Activated CD8-positive, alpha-beta memory T cell treated with anti-CD3 and anti-CD28 coated beads for 4 hours (primary cell): ENCODE results near the gene MINAR1.

Source experiments
- DNase-seq, 2 donors: peaks; one replicate each; pipeline ENCODE4 v3.0.0-alpha.2; 2020; ENCODE audit warnings: low read depth in 2 of 2

MINAR1 gene

DNA sequence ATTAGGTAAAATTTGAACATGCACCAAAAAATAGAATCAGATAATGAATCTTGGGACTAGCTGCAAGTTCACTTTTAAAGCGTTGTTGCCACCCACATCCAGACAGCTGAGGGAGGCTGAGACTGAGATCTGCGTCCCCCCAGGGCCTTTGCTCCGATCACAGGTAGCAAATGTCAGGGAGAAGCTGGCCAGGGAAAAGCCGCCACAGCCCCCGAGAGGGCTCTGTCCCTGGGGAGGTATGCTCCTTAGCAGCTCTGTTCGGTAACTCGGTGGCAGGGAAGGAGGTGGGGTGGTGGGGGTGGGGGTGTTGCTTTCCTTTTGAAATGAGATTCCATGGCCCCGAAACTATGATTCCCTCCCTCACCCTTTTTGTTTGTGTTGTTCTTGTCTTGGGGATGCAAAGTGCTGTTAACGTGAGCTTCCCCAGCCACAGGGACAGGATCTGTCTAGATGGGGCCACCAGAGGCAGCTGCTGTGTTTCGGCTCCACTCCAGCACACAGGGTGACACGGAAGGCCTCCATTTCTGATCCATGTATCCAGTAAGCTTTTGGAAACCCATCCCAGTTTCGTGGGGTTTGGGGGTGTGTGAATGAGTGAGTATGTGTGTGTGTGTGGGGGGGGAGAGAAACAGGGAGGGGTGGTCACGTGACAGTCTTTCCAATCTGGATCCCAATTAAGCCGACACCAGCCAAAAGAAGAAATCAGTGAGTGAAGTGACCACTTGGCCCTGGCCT lies 1.1 kb upstream of the MINAR1 start:
- DNase-seq, result no peak

DNA sequence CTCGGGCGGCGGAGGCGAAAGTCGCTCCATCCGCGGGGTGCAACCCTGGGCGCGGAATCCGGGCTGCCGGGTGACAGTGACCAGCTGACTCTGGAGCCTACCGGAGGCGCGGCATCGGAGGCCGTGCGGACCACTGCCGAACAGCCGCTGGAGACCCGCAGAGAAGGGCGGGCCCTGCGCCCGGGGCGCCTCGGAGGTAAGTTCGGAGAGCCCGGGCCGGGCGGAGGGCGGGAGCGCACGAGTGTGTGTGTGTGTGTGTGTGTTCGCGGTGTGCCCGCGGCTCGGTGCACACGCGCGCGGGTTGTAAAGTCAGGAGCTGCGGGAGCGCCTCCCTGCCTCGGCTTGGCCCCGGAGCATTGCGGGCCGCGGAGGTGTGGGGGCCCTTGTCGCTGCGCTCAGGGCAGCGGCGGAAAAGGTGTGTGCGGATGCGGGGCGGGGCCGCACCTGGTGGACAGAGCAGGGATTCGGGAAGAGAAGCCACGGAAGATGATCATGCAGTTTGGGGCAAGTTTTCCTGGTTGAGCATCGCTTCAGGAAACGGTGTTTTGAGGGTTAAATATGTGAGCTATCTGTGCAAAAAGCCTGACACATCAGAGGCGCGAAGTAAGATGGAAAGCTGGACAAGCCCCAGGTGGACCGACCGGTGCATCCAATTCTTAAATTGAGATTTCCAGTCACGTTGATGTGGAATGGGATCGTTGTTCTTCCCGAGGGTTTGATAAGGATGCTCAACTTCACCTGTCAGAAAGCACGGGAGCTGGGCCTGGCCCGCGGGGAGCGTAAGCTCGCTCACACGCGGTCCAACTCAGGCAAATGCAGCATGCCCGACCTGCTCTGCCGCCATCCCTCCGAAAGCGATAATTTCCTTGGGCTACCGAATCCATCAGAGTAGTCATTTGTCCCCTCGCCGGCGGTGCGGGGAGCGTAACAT lies 474 bp downstream of the MINAR1 start:
- DNase-seq, result no peak

DNA sequence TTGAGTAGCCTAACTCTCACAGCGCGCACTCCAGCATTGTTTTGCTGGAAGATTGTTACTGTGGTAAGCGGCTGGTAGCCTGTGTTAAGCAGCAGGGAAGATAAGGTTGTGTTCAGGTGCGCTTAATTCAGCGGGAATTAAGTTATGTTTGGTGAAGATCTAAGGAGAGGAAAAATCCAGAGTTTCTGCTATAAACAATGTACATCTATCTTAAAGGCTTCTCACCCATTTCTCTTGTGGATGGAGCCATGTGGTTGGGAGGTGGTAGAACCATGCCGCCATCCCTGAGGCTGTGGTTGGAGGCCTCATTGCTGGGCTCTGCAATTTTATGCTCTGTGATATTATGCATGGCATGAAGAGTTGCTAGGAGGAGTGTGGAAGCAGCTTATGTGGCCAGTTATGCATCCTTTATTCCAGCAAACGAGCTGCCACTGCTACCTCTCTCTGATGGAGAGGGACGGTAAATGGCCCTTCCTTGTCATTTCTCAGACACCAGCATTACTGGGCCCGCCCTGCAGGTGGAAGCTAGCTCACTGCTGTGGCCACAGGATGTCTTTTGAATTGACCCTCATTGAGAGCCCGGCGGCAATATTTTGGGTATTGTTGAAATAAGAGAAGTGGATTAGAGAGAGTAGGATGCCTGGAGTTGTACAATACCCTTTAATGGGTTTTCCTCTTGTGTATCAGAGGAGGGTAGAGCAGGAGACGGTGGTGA lies 1.3 kb downstream of the MINAR1 start:
- no peak for DNase-seq

DNA sequence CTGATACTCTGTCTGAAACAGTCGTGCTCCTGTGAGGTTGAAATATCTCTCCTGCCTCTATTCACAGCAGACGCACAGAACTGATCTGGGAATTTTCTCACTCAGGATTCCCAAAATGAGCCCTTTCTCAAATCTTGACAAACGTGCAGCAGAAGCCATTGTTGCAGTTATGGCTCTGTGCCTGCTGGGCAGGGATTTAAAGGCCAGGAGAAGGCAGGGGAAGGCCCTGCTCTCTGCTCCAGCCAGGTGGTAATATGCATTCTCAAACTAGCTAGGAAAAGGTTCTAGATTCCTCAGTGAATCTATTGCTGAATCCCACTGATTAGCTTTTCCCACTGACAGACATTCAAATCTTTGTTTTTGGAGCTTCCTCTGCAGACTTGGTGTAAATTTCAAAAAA lies 2.2 kb downstream of the MINAR1 start:
- no peak for DNase-seq

DNA sequence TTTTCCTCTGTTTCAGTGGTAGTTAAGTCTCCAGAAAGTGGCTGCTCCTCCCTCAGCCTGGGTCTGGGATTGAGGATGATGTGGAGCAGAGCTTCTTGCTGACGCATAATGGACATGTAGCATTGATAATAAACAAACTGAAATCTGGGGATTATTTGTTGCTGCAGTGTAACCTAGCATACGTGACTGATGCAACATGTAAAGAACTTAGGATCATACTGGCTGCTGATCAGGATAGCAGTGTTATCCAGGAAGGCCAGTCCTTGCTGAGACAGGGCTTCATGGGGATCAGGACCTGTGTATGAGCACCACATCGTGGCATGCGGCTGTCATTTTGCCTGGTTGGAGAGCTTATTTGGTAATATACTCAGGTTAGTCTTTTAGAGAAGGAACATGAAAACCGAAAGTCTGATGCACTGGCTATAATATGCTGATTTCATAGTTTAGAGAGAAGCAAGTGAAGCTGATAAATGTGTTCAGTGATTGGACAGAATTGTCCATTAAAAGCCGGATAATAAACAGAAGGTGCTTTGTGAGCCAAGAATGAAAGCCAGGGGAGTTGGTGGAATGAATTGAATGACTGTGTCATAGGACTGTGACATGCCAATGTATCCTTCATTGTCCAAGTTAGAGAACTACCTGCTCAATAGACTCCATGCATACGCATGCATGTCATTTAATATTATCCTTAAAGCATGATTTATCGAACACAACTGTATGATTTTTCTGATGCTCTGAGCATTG lies 4.1 kb downstream of the MINAR1 start:
- DNase-seq, result no peak

DNA sequence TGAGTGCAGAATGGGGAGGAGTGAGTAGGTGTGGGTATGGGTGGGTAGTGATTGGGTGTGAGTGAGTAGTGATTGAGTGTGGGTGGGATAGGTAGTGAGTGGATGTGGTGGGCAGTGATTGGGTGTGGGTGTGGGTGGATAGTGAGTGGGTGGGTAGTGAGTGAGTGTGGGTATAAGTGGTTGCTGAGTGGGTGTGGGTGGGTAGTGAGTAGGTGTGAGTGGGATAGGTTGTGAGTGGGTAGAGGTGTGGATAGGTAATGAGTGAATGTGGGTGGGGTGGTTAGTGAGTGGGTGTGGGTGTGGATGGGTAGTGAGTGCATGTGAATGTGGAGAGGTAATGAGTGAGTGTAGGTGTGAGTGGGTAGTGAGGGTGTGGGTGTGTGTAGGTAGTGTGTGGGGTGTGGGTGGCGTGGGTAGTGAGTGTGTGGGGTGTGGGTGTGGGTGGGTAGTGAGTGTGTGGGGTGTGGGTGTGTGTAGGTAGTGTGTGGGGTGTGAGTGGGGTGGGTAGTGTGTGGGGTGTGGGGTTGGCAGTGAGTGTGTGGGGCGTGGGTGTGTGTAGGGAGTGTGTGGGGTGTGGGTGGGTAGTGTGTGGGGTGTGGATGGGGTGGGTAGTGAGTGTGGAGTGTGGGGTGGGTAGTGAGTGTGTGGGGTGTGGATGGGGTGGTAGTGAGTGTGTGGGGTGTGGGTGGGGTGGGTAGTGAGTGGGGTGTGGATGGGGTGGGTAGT lies 5.3 kb downstream of the MINAR1 start:
- DNase-seq, result no peak

DNA sequence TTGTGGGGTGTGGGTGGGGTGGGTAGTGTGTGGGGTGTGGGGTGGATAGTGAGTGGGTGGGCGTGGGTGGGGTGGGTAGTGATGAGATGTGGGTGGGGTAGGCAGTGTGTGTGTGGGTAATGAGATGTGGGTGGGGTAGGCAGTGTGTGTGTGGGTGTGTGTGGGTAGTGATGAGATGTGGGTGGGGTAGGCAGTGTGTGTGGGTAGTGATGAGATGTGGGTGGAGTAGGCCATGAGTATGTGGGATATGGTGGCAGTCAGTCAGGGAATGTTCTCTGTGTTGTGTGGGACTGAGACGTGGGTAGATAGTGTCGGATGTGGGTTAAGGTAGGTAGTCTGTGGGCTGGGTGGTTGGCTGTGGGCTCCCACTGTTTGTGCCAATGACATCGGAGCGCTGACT lies 7.1 kb downstream of the MINAR1 start:
- DNase-seq, result no peak

DNA sequence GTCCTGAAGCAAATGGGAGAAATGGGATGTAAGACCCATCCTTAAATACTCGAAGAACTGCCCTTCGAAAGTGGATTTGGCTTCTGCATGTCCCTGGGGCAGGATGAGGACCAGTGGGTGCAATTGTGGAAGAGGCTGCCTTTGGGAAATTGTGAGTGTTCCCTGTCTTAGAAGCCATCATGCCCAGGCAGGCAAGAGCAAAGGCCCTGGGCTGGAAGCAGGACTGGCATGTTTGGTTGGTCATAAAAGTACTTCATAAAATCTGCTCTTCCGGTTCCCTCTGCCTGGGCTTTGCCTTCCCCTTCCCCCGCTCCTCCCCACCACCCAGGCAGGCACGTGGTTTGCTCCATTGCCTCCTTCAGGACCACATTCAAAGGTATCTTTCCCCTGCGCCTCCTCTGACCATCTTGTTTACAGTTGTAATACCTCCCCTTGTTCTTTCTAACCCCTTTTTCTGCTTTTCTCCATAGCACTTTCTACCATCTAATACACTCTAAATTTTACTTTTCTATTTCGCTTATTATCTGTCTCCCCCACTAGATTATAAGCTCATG lies 8.3 kb downstream of the MINAR1 start:
- DNase-seq, result no peak

DNA sequence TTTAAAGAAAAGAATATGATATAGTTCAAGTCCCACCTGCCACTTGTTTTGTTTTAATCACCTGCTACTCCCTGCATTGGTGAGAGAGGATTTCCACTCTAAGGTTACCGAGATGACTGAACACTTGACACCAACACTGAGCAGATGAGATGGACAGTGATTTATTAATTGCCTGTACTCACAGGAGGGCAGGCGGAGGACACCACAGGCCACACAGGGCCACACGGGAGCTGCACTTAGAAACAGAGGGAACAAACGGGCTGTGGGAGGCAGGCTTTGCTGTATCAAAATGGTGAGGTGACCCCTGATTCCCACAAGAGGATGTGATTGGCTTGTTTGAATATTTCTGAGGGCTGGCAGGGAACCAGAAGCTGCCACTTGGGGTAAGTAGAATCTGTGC lies 10.8 kb downstream of the MINAR1 start:
- DNase-seq, result no peak

DNA sequence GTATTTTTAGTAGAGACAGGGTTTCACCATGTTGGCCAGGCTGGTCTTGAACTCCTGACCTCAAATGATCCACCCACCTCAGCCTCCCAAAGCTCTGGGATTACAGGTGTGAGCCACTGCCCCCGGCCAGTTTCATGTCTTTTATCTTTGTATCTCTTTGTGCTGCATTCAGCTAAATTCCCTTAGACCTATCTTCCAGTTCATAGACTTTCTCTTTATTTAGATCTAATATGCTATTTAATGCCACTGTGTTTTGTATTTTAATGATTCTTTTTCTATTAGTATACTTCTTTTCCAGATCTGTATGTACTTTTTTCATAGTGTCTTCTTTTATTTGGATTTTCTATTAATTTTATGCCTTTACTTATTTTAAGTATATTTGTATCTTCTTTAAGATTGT lies 14.9 kb downstream of the MINAR1 start:
- no peak for DNase-seq

DNA sequence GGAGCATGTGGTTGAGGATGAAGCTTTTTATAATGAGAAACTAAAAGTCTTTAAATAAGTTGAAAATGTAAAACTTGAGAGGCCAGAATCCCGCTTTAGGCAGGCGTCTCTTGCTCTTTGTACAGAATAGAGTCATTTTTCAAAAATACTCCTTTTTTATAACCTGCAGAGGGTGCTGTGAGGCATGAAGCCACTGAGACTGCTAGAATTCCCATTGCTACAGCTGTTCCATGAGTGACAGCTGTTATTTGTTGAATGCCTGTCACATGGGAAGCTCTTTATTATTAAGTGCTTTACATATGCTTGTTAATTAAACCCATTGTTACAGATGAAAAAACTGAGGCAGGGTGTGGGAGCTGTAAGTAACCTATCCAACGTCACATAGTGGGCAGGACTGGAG lies 18.5 kb downstream of the MINAR1 start:
- DNase-seq, result no peak

DNA sequence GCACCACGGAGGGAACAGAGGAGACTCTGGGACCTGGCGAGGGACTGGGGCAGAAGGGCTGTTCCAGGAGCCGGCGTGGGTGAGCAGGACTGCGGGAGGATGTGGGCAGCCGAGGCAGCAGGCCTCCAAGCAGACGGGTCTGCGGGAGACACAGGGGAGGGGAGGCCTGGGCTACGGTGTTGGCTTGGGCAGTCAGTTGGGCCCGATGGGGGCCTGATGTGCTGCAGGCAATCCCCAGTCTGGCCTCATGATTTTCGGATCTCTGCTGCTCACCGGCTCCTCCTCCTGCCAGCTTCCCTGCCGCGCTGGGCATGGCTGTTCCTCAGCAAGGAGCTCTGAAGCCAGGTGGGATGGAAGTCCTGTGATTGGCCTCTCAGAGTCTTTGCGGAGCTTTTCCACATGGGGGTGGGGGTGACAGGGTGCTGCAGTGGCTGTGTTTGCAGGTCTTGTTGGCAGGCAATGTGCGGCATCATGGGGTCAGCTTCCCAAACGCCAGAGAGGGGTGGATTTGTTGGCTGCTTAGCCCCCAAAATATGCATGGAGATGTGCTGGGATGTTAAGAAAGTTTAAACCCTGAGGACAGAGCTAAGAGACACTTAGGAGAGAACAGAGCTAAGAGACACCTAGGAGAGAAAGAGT lies 19.3 kb downstream of the MINAR1 start:
- no peak for DNase-seq

DNA sequence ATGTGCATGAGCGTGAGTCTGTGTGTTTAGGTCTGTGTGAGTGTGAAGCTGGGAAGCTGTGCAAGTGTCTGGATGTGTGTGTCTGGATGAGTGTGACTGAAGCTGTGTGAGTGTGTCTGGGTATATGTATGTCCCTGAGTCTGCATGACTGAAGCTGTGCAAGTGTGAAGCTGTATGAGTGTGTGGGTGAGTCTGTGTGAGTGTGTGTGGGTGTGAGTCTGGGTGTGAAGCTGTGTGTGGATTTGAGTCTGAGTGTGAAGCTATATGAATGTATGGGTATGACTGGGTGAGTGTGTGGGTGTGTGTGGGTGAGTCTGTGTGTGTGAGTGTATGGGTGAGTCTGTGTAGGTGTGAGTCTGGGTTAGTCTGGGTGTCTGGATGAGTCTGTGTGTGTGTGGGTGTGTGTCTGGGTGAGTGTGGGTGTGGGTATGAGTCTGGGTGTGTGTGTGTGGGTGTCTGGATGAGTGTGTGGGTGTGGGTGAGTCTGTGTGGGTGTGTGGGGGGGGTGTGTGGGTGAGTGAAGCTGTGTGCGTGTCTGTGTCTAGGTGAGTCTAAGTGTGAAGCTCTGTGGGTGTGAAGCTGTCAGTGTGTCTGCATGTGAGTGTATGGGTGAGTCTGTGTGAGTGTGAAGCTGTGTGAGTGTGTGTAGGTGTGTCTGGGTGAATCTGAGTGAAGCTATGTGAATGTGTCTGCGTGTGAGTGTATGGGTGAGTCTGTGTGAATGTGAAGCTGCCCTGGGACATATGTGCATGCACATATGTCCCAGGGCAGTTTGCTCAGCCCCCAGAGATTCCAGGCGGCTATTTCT lies 20.3 kb downstream of the MINAR1 start:
- no peak for DNase-seq

DNA sequence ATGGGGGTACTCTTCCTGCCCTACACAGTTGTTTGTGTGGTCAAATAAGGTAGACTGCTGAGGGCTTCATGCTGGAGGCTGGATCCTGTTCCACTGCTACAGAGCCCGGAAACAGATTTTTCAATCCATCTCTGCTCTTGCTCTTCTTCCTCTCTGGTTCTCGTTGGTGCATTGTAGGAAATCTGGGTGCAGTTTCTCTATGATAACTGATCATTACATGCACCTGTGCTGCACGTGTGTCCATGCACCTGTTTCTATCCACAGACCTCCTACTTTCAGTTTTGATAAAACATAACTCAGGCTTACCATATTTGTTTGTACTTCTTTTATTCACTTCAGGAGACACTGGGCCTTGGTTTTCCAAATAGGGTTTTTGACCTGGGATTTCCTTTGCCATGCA lies 21.3 kb downstream of the MINAR1 start:
- DNase-seq, result no peak

DNA sequence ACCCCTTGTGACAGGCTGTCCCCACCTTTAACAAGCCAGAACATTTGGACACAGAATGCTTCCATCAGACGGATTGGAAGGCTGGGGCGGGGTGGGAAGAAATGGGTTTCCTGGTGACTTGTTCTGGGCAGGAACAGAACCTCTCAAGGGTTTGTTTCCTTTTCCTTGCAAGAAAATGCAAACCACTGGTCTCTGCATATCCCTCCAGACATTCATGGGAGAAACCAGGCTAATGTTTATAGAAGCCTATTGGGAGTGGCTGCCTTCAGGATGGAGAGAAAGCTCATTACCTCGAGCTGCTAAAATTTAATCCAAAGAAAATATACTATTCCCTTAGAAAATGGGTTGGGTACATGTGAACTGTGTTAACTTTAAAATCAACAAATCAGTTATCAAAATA lies 21.9 kb downstream of the MINAR1 start:
- no peak for DNase-seq

DNA sequence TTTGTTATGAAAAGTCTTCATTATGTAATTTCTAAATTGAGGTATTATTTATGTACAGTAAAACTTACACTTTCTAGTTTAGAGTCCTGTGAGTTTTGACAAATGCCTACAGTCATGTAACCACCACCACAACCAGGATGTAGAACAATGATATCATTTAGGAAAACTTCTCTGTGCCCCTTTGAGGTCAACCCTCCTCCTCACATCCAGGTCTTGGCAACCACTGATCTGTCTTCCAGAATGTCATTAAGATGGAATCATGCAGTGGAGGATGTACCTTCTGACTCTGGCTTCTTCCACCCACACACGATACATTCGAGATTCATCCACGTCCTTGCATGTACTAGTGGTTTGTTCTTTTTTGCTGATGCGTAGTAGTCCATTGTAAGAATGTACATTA lies 23.2 kb downstream of the MINAR1 start:
- DNase-seq, result no peak

DNA sequence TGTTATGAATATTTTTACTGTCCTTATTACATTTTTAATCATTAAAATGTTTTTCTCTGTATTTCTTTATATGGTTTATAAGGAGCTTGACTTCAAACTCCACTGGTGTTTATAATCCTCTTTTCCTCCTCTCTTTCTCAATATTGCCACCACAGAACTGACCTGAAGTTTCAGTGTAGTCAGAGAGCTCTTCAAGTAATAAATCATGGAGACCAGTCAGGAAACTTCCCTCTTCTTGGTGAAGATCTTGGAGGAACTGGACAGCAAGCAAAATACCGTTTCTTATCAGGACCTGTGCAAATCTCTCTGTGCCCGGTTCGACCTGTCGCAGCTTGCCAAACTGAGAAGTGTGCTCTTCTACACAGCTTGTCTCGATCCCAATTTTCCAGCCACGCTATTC lies 23.8 kb downstream of the MINAR1 start:
- DNase-seq, result no peak

DNA sequence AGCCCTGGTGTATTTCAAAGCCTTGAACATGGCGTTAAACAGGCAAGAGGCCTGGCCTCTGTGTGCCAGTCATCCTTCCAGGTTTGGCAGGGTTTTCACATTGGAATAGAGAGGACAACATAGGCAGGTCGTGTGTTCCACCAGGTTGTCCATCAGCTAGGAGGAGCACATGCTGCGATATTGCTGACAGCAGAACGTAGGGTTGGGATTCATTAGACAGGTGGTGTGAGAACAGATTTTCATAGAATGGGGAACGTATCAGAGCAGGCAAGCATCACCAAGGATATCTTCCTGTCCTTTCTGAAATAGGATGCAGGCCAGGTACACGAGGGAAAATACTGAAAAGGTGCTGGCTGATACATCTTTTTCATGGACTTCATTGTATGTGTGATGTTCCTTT lies 26.4 kb downstream of the MINAR1 start:
- no peak for DNase-seq

DNA sequence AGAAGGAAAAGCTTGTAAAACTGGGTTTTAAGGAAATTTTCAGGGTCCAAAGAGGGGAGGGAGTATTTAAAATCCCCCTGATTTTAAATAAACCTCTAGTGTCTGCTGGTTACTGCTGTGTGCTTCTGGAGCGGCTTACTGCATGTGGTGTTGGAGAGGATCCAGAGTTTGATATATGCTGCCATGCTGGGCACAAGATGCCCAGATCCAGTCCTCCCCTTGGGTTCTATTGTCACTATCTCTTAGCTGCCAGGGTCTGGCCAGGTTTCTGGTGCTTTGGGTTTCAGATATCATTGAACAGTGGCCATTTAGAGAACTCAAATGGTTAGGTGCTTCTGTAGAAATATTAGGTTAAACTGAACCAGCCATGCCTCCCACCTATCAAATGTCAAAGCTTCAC lies 27.5 kb downstream of the MINAR1 start:
- DNase-seq, result no peak
